Heart right ventricle (tissue), 16 donors: ENCODE measurements around the gene ATAD3A. TPM values are rescaled to one million over a fixed set of nuclear protein-coding genes. Genes with fewer than 3 reads are reported as not detected.

Source experiments
- ATAC-seq, 8 donors: fragments of 200-7000 bp; cut with Tn5 transposase; one replicate each; pipeline ENCODE4 v1.9.1; 2020; ENCODE audit warnings: mild to moderate bottlenecking in 8 of 8, moderate library complexity in 8 of 8, moderate number of reproducible peaks in 1 of 8
- DNase-seq, 2 donors: peaks; one replicate each; pipeline ENCODE4 v3.0.0-alpha.2; 2020
- H3K27ac ChIP-seq, 10 donors: fragments of 200-600 bp; sonication (generic) in 2 of 10; one replicate each; pipeline versions ENCODE4 v1.5.0 to v1.8.0; 2020 to 2022; ENCODE audit warnings: mild to moderate bottlenecking in 3 of 10
- H3K27me3 ChIP-seq, 7 donors: fragments of 200-600 bp; one replicate each; pipeline ENCODE4 v1.8.0; 2021 to 2022; ENCODE audit warnings: mild to moderate bottlenecking in 2 of 7
- H3K36me3 ChIP-seq, 9 donors: fragments of 200-600 bp; sonication (generic) in 1 of 9; one replicate each; pipeline versions ENCODE4 v1.5.0 to v1.8.0; 2020 to 2022; ENCODE audit warnings: mild to moderate bottlenecking in 2 of 9
- H3K4me1 ChIP-seq, 9 donors: fragments of 200-600 bp; sonication (generic) in 1 of 9; one replicate each; pipeline versions ENCODE4 v1.5.0 to v1.8.0; 2020 to 2022; ENCODE audit warnings: mild to moderate bottlenecking in 4 of 9
- H3K4me3 ChIP-seq, 10 donors: fragments of 200-600 bp; sonication (generic) in 2 of 10; one replicate each; pipeline versions ENCODE4 v1.5.0 to v1.8.0; 2020 to 2022; ENCODE audit warnings: mild to moderate bottlenecking in 7 of 10, moderate library complexity in 2 of 10
- H3K9me3 ChIP-seq, 11 donors: fragments of 200-600 bp in 10 of 11; sonication (generic) in 2 of 11; one replicate each; pipeline versions ENCODE4 v1.5.0 to v1.8.0; 2013 to 2022; ENCODE audit warnings: mild to moderate bottlenecking in 2 of 11, control low read depth in 1 of 11, moderate library complexity in 1 of 11
- WGBS, 2 donors: extraction: QIAGEN DNeasy Blood & Tissue Kit; methylation state at CpG; one replicate each; pipeline ENCODE4 v1.1.7; 2013; ENCODE audit warnings: inconsistent platforms in 1 of 2; 5-methylcytosine and 5-hydroxymethylcytosine counted together
- intact Hi-C, 10 donors: fragments of 100-400 bp; cut with DNase I; formaldehyde crosslinking; loops; one replicate each; pipeline versions ENCODE4 v1.11.1 to v1.14.2; 2022
- polyA plus RNA-seq, 2 donors: library from polyadenylated mRNA; stranded (reverse); fragments of 200-250 nt; gene quantifications; one replicate each; pipeline ENCODE4 v1.2.3, GENCODE V29; 2013
- total RNA-seq, 10 donors: library from RNA; stranded (reverse); fragmentation: NEBNext Ultra II Directional in 3 of 10; extraction: Animal tissue kit (Norgen Biotek cat#: 25700) in 3 of 10; gene quantifications; one replicate each; pipeline versions ENCODE4 v1.2.1 to v1.2.4, GENCODE V29; 2021 to 2023
- TF ChIP-seq, protein P1 (sequence below), 9 donors: fragments of 200-600 bp; sonication (generic) in 2 of 9; IDR thresholded peaks; one replicate each; pipeline versions ENCODE4 v1.5.0 to v1.8.0; 2021 to 2022; ENCODE audit warnings: antibody characterized with exemption in 9 of 9, mild to moderate bottlenecking in 5 of 9, moderate library complexity in 1 of 9
- donor health status: Arrhythmogenic right ventricular cardiomyopathy.
- donor health status: ischemic (EF 13 %, LVEDD 7.1; RV severe dilation, severe dysfunction).
- donor health status: healthy with polysubstance abuse.
- donor health status: DM: no; HTN: yes; CAD: no.
- donor health status: DM: no; HTN: no; CAD: no.
- donor health status: ischemic (EF 25% LVEDD 6.9; RV normal size, moderate dysfunction).
- donor health status: ischemic (EF 25% LVEDD 5.7; RV mildly dilated, moderate dysfunction).
- donor health status: healthy.
- donor health status: DM: yes; HTN: yes; CAD: no.
- donor health status: Ischemic cardiomyopathy.
- donor health status: ischemic (EF 35%, LVEDD 5.7; RV mildly dilated, moderate dysfunction).
- donor health status: nonischemic (EF 11% LVEDD 7.7; RV severe dilation, severe dysfunction).
- donor health status: DM: yes; HTN: yes; CAD: no.
- donor health status: PGD.
- donor health status: ischemic (EF 29% LVEDD 5.4; RV normal size, mild dysfunction).
- donor health status: nonischemic (EF 23%, LVEDD 6.1; RV moderate dilation, normal function).

Gene ATAD3A
- total and polyA plus RNA-seq, 12 donors: 13.2 to 39.4 (median 16.0) TPM

GRCh38 chr1:1567891-1568291 lies 55.9 kb downstream of the ATAD3A start:
- intact Hi-C loops: no loop called here
- ATAC-seq (no peak), DNase-seq (no peak)
- Histone ChIP-seq H3K27me3 (no peaks in the 10 kb centered on the region), H3K27ac (peak overlapping the region in 1 of 10 donors; percentile 4), H3K4me1 (peaks cover 2 to 81% (median 58%) of the 10 kb centered on the region in 9 donors), H3K9me3 (no peaks in the 10 kb centered on the region), H3K4me3 (no peak overlapping the region), H3K36me3 (peaks cover 0 to 78% (median 19%) of the 10 kb centered on the region in 9 donors)
- 70 to 72% methylated on average over 10 of the region's 10 CpGs for WGBS, 2 donors
- TF ChIP-seq, protein P1, sequence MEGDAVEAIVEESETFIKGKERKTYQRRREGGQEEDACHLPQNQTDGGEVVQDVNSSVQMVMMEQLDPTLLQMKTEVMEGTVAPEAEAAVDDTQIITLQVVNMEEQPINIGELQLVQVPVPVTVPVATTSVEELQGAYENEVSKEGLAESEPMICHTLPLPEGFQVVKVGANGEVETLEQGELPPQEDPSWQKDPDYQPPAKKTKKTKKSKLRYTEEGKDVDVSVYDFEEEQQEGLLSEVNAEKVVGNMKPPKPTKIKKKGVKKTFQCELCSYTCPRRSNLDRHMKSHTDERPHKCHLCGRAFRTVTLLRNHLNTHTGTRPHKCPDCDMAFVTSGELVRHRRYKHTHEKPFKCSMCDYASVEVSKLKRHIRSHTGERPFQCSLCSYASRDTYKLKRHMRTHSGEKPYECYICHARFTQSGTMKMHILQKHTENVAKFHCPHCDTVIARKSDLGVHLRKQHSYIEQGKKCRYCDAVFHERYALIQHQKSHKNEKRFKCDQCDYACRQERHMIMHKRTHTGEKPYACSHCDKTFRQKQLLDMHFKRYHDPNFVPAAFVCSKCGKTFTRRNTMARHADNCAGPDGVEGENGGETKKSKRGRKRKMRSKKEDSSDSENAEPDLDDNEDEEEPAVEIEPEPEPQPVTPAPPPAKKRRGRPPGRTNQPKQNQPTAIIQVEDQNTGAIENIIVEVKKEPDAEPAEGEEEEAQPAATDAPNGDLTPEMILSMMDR (IDR thresholded peaks at IDR 0.05): no peak

DNA sequence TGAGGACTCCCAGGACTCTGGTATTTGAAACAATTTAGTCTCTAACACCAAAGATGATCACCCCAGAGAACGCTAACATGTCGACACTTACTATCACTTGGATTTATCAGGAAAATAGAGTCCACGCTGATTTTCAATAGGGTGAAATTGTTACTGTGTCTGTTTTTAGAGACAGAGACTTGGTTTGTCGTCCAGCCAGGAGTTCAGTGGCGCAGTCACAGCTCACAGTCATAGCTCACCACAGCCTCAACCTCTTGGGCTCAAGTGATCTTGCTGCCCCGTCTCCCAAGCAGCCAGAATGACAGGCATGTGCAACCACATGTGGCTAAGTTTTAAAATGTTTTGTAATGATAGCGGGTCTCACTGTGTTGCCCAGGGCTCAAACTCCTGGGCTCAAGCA lies 57.4 kb downstream of the ATAD3A start:
- ATAC-seq (peak in 1 of 8 donors; percentile 21), DNase-seq (no peak)
- intact Hi-C loops: no loop called here
- H3K27ac ChIP-seq: peak overlapping the region in 2 of 10 donors; percentile 21
- TF ChIP-seq, protein P1 (IDR thresholded peaks at IDR 0.05): no peak
- H3K27me3 ChIP-seq: no peaks in the 10 kb centered on the region
- H3K4me1 ChIP-seq: peaks cover 2 to 75% (median 66%) of the 10 kb centered on the region in 9 donors
- H3K36me3 ChIP-seq: peaks cover 0 to 68% (median 11%) of the 10 kb centered on the region in 9 donors
- 72 to 74% methylated on average over 7 of the region's 7 CpGs for WGBS, 2 donors
- no peak overlapping the region for H3K4me3 ChIP-seq
- H3K9me3 ChIP-seq: no peaks in the 10 kb centered on the region

DNA sequence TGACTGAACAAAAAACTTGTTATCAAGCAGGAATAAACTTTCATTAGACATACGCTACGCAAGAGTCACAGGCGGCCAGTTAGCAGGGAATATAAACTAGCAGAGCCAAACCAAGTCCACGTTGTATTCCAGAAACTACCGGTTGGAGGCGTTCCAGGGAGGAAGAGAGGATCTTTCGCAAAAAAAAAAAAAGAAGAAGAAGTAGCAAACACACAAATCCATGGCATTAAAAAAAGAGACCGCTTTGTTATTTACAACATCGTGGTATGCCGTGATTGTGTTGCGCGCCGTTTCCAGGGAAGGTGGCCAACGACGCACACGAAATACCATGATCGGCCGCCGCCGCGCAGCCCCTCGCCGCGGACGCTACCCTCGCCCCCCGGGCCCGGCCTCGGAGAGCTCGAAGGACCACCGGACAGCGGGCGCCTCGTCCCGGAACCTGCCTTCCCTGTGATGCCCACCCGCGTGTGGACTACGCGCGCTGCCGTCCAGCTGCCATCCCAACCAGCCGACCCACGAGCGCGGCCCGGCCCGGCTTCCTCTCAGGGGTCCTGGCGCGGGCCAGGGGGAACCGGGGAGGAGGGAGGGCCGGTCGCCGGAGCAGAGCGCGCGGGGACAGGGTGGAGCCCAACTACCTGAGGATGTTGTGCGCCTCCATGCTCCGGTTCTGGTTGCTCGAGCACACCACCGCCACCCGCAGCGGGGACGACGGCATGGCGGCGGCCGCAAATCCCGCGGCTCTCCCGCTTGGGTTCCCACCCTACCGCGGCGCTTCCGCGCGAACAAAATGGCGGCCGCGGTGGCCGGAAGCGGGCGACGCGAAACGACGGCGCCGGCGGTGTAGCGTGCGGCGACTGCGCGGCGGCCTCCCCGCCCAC lies 62.1 kb downstream of the ATAD3A start:
- intact Hi-C loops: loop anchor here in 2 of 10 donors (2.0 to 10.0 kb wide), 2 partner anchors 41 to 151 kb away; partner anchors contain the start of genes CDK11A (in 1 of the 2) and MIB2 (in 1 of the 2)
- peaks cover 0 to 37% (median 0%) of the 10 kb centered on the region in 9 donors for H3K36me3 ChIP-seq
- H3K9me3 ChIP-seq: no peaks in the 10 kb centered on the region
- 0% methylated on average over 91 to 96 of the region's 96 CpGs for WGBS, 2 donors
- ATAC-seq (peak; percentile 68 to 83 (median 76)), DNase-seq (peak; percentile 58 to 75)
- peak overlapping the region; percentile 84 to 100 (median 96) for H3K4me3 ChIP-seq
- peaks cover 0 to 3% (median 0%) of the 10 kb centered on the region in 7 donors for H3K27me3 ChIP-seq
- peak overlapping the region; percentile 97 to 100 (median 99) for H3K27ac ChIP-seq
- TF ChIP-seq, protein P1 (IDR thresholded peaks at IDR 0.05): peak in 1 of 9 donors; percentile 23
- peaks cover 3 to 58% (median 50%) of the 10 kb centered on the region in 9 donors for H3K4me1 ChIP-seq

GRCh38 chr1:1574721-1575537 lies 63.0 kb downstream of the ATAD3A start, which contains the start of gene SSU72:
SSU72 (minus strand) TSS chr1:1574863; CDS start chr1:1574557, 306 bp downstream.
- H3K27ac ChIP-seq: peak within 1 kb of the TSS; percentile 97 to 100 (median 99)
- H3K4me3 ChIP-seq: peak within 1 kb of the TSS; percentile 84 to 100 (median 96)
- H3K4me1 ChIP-seq: peaks cover 3 to 49% (median 41%) of the 10 kb centered on the region in 9 donors
- DNase-seq: peak; percentile 92 to 94
- H3K9me3 ChIP-seq: no peaks in the 10 kb centered on the region
- intact Hi-C loops: loop anchor here in 5 of 10 donors (2.0 to 10.0 kb wide), 3 partner anchors 37 to 150 kb away; partner anchors contain the start of genes CDK11A (in 1 of the 5) and MIB2 (in 1 of the 5)
- WGBS, 2 donors: 0% methylated on average over 83 to 87 of the region's 87 CpGs
- TF ChIP-seq, protein P1 (IDR thresholded peaks at IDR 0.05): no peak
- peaks cover 0 to 11% (median 0%) of the 10 kb centered on the region in 7 donors for H3K27me3 ChIP-seq
- H3K36me3 ChIP-seq: peaks cover 0 to 29% (median 0%) of the 10 kb centered on the region in 9 donors
- ATAC-seq: peak; percentile 91 to 97 (median 96)
